Esophagus mucosa (tissue), 1 donor: Measurements from ENCODE around the gene SLC5A6. TPM values are rescaled to one million over a fixed set of nuclear protein-coding genes. Genes with fewer than 3 reads are reported as not detected.
A peak's percentile ranks its signal among the peaks of the same experiment; 100 is the strongest.

Experiments used
- ATAC-seq: fragments of 200-7000 bp; cut with Tn5 transposase; one replicate; pipeline ENCODE4 v1.9.1; 2020
- total RNA-seq: library from RNA; stranded (reverse); gene quantifications from one replicate; pipeline ENCODE4 v1.2.4, GENCODE V29; 2023
- donor health status: DM: yes; HTN: yes; CAD: no.

The SLC5A6 gene
- total RNA-seq, 1 donor from 2014 or later: 15.6 TPM

DNA sequence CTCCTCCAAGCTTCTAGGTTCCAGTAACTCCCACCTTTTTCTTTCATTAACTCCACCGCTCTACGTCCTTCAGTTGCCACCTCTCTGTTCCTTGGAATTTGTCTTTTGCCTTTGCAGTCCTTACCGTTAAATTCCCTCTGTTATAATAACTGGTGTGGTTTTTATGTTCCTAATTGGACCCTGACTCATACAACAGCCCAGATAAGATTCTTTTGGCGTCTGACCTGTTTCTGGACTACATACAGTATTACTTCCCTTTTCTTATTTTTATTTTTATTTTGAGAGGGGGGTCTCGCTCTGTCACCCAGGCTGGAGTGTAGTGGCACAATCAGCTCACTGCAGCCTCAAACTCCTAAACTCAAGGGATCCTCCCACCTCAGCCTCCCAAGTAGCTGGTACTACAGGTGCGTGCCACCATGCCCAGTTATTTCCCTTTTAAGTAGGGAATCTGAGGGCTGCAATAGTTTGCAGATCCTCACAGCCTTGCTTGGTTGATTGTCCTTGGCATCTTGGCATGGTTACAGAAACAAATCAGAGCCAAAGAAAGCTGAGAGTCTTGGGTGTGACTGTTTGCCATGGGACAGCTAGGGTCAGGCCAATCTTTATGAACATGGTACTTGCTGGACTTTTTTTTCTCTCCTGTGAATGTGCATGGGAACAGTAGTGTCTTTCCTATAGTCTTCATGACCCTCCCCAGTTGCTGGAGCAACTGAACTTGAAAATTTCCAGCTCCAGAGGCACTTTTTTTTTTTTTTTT is 41.3 kb downstream of the SLC5A6 start:
- no peak for ATAC-seq

DNA sequence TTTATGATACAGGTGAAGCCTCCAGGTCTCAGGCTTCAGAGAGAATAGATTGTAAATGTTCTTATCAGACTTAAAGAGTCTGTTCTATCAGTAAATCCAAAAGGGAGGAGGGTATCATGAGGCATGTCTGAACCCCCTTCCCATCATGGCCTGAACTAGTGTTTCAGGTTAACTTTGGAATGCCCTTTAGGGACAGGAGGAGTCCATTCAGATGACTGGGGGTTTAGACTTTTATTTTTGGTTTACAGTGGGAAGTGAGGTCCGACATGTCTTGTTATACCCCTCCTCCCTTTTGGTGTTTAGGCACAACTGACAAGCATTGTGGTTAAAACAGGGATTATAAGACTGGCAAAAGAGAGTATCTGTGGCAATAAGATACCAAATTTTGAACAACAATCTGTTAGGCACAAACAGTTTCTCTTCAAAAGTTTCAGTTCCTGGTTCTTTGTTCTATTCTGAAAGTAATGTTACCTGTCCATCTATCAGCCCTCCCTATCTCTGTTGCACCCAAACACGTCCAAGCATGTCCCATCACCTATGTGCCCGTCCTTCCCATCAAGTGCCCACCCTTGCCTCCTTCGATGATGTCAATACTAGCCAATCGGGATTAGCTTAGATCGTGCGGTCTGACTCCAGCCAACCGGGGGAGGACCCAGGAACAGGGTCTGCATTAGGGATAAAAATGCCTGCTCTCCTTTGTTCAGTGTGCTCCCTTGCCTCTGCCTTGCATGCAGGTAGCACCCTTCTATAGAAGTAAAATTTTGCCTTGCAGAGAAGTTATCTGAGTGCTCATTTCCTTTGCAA is 46.9 kb downstream of the SLC5A6 start:
- no peak for ATAC-seq

DNA sequence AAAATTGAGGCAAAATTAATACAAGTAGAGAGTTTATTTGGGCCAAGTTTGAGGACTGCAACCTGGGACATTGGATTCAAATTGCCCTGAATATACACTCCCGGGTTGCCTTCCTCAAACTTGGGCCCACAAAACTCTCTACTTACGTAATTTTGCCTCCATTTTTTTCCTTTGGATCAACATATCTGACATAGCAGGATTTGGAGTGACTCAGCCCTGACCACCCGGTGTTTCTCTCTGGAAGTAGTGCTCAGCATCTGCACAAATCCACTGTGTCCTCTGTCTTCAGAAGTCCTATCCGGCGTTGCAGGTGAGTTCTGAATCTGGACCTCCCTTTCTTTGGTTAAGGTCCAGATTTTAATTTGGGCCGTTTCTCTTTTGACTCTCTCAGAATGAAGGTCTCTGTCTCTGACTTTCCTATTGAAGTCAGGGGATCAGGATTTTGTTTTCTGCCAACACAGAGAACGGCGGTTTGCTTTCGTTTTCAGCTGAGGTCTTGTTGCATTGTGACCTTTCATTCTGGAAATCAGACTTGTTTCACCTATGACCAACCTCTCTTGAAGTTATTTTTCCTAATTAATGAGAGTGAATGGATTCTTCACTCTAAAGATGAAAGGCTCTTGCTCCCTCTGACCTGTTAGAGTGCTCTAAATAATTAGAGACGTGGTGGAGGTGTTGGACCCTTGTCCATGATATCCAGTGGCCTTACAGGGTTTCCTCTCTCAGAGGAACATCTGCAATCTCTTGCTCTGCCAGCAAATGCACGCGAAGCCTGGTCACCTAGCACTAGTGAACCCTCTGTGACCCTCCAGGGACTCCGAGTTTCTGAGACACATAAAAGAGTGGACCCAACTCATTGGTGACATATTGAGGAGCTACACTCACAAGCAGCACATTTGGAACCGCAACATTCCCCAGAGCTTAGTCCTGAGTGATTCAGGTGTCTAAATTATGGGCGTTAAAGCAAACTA is 49.6 kb downstream of the SLC5A6 start:
- no peak for ATAC-seq

DNA sequence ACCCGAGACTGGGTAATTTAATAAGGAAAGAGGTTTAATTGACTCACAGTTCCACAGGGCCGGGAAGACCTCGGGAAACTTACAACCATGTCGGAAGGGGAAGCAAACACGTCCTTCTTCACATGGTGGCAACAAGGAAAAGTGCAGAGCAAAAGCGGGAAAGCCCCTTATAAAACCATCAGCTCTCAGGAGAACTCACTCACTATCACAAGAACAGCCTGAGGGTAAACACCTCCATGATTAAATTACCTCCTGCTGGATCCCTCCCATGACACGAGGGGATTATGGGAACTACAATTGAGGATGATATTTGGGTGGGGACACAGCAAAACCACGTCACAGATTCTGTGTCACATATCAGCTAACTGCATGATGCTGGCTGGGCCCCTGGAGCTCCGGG is 51.9 kb downstream of the SLC5A6 start:
- ATAC-seq: no peak

DNA sequence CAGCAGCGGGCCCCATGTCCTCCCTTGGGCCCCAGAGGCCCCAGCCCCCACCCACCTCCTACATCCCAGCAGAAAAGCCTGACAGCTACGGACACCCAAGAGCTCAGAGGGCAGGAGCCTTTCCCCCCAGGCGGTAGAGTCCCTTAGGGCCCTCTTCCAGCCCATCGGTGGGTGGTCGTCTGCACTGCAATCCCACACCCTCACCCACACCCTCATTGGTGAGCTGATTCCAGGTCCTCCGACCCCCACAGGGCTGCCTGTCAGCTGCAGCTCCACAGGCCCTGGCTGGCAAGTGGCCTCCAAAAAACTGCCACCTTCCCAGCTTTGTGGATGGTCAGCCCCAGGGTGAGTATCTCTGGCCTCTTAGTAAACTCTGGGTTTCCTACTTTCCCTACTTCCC is 52.8 kb downstream of the SLC5A6 start:
- no peak for ATAC-seq

DNA sequence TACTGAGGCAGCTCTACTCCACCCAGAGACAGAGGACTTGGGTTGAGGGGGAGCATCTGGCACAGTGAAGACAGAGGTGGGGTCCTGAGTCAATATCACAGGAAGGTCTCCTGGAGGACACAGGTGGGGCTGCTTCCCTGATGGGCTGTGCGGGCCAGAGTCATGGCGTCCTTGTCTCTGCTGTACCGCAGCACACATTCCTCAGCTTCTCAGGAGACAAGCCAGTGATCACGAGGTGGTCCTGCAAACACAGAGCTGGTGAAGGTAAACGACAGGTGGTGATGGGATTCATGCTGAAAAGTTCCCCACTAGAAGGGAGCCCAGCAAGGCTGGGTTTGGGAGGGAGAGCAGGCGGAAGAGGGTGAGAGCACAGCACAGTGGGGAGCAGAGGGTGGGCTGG is 53.6 kb downstream of the SLC5A6 start:
- no peak for ATAC-seq

DNA sequence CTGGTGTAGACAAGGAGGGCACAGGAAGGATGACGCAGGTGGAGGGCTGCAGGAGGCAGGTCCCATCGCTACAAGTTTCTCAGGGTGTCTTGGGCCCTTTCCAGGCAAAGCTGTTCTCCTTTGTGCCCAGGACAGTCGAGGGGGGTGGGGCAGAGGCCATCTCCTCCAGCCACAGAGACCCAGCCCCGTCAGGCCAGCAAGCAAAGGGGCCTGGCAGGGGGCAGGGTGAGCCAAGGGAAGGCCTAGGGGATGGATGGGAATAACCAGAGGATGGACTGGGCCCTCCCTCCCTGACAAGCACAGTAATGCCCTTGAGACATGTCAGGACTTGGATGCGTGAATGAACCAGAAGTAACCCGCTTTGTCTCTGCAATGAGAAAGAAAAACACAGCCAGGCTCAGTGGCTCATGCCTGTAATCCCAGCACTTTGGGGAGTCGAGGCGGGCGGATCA is 57.0 kb downstream of the SLC5A6 start:
- ATAC-seq: peak; percentile 44

DNA sequence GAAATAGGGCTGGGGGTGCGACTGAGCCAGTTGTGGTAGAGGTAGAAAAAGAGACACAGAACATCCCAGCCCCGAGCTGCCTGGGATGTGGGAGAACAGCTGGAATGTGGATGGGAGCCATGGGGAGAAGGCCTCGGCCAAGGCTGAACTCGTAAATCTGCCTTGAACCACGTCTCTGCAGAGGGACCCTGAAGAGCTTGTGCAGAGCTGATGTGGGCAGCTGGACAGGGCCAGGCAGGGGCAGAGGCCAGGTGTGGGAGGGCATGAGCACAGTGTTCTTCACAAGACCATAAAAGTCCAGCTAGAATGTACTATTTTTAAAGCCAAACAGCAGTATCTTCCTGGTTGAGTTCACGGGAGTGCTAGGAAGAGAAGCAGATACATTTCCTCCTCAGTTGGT is 57.6 kb downstream of the SLC5A6 start:
- no peak for ATAC-seq

DNA sequence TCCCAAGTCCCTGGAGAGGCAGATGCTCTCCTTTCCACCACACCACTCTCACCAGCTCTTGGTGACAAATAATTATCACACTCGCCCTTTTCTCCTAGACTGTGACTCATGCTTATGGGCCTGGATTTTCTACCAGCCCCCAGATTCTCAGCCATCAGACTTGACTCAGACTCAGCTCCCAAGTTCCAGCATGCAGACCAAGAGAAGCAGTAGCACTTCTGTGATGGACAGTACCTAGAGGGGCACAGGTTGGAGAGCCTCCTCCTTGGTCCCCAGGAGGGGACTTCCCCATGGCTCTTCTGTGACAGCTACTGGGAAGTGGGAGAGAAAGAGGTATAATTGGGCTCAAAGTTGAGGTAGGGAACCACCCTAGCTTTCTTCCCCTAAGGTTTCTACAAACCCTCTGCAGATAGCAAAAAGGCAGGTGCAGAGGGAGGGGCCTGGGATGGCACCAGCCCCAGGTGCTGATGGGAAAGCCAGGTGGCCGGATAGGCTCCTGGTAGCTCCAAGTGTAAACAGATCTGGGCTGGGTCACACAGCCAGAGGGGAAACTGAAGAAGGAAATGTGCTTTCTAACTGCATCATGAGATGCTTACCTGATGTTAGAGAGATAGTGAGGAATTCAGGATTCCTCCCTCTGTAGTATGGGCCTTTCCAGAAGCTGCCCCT is 59.1 kb downstream of the SLC5A6 start:
- no peak for ATAC-seq

DNA sequence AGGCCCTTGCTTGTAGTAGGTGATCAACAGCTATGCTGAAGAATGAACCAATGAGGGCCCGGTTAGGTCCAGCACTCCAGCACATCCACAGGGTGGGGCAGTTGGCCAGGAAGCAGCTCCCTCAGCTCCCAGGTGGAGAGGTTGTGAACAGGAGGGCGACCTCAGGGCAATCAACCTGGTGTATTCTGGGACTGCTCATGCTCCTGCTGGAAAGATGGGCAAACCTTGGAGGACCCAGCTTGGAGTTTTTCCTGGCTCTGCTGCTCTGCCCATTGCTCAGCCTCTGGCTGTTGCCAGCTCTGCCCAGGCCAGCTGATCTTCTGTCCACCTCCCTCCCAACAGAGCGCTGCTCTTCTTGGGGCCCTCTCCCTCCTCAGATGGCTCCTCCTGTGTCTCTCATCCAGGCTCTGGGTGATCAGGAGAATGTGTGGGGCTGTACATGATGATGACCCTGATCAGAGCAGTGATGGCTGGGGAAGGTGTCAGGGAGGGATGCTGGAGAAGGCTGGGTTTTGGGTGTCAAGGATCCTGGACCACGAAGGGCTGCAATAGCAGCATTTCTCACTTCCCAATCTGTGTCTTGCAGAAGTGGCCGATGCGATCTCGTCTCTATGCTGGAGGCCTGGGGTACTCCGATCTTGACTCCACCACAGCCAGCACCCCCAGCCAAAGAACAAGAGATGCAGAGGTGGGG is 59.8 kb downstream of the SLC5A6 start:
- ATAC-seq: no peak

DNA sequence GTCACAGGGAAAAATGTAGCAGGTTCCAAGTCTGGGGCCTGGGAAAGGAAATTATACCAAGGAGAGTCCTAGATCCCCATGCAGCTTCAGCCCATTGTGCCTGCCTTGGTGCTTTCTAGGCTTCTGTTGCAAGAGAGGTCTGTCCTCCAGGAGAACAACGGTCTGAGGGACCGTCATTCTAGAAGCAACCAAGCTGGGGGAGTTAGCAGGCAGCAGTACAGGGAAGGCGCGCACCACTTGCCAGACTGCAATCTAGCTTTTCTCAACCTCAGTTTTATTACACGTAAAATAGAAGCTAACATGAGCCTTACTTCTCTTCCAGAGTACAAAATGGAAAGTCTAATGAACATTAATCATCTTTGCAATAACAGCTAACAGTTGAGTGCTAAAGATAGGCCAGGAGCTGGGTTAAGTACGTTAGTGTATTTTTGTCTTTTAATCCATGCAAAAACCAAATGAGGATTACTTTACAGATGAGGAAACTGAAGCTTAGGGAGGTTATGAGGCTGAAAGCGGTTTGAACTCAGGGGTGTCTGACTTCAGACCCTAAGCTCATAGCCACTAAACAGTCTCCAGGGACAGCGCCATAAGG is 61.3 kb downstream of the SLC5A6 start:
- no peak for ATAC-seq

Other genes starting within 250 kb of the SLC5A6 start
- gene MAPRE3, start 241.6 kb downstream of the SLC5A6 start, total RNA-seq: 6.9 TPM
- gene TMEM214, start 179.3 kb downstream of the SLC5A6 start, total RNA-seq: 29.7 TPM
- 14.1 TPM for gene AGBL5, start 160.6 kb downstream of the SLC5A6 start, total RNA-seq
- gene OST4, start 140.6 kb downstream of the SLC5A6 start, total RNA-seq: 258 TPM
- gene EMILIN1, start 133.7 kb downstream of the SLC5A6 start, total RNA-seq: 3.0 TPM
- 3.5 TPM for gene KHK, start 125.5 kb downstream of the SLC5A6 start, total RNA-seq
- 0.96 TPM for gene CGREF1, start 93.1 kb downstream of the SLC5A6 start, total RNA-seq
- not detected for gene ABHD1, start 88.5 kb downstream of the SLC5A6 start, total RNA-seq
- 26.5 TPM for gene PREB, start 77.6 kb downstream of the SLC5A6 start, total RNA-seq
- gene PRR30, start 72.9 kb downstream of the SLC5A6 start, total RNA-seq: not detected
- gene TCF23, start 63.3 kb downstream of the SLC5A6 start, total RNA-seq: not detected
- gene ATRAID, start 227 bp downstream of the SLC5A6 start, total RNA-seq: 75.0 TPM
- gene CAD, start 5.1 kb upstream of the SLC5A6 start, total RNA-seq: 26.7 TPM
- gene SLC30A3, start 50.8 kb upstream of the SLC5A6 start, total RNA-seq: not detected
- not detected for gene DNAJC5G, start 63.2 kb upstream of the SLC5A6 start, total RNA-seq
- gene TRIM54, start 70.2 kb upstream of the SLC5A6 start, total RNA-seq: 0.16 TPM
- gene UCN, start 96.2 kb upstream of the SLC5A6 start, total RNA-seq: 0.56 TPM
- gene MPV17, start 110.8 kb upstream of the SLC5A6 start, total RNA-seq: 42.7 TPM
- 50.8 TPM for gene GTF3C2, start 144.5 kb upstream of the SLC5A6 start, total RNA-seq
- 29.2 TPM for gene EIF2B4, start 158.1 kb upstream of the SLC5A6 start, total RNA-seq
- gene SNX17, start 158.3 kb upstream of the SLC5A6 start, total RNA-seq: 62.1 TPM
- gene ZNF513, start 168.5 kb upstream of the SLC5A6 start, total RNA-seq: 11.4 TPM
- gene PPM1G, start 197.3 kb upstream of the SLC5A6 start, total RNA-seq: 57.3 TPM
- 86.6 TPM for gene NRBP1, start 216.4 kb upstream of the SLC5A6 start, total RNA-seq
- gene KRTCAP3, start 230.1 kb upstream of the SLC5A6 start, total RNA-seq: 26.0 TPM